Measurements from ENCODE around the gene CBLN2.

Gene CBLN2

GRCh38 chr18:72544092-72544886 is at the start of gene CBLN2:
Gene CBLN2, minus strand, starts transcription at chr18:72544342. Its CDS starts 2,182 bp downstream, at chr18:72542160.
- DNase-seq = peak; percentile 84

DNA sequence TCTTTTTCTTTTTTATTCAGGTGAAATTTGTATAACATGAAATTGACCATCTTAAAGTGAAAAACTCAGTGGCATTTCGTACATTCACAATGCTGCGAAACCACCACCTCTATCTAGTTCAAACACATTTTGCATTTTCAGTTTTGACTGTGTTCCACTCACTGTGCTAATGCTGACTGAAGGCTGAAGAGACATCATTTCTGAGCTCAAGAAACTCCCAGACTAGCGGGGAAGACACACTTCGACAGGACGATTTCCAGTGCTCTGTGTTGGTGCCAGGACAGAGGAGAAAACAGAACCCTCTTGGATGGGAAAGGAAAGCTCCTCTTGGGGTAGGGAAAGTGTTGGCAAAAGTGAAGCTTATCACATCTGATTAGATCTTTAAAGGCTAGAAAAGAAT is 44.2 kb upstream of the CBLN2 start:
- no peak for DNase-seq

DNA sequence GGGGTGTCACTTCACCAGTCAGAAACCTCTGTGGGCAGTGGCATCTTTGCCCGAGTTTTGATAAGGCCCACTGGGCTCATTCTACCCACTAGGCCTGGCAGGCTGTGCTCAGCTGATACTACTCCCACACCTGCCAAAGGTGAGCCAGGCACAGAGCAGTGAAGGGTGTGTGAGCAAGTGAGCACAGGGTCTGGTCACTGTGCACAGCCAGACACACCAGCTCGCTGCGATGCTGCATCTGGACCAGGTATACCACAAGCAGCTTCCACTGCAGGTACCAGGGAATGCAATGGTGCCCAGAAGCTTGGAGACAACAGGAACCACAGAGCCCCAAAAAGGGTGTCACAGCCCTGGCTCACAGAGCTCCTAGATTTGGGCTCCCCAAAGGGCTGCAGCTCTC is 40.6 kb upstream of the CBLN2 start:
- no peak for DNase-seq

- no peak for DNase-seq
Measured at GRCh38 chr18:72581976-72582375, 37.8 kb upstream of the CBLN2 start.

GRCh38 chr18:72572896-72573295 is 28.8 kb upstream of the CBLN2 start:
- DNase-seq = no peak

DNA sequence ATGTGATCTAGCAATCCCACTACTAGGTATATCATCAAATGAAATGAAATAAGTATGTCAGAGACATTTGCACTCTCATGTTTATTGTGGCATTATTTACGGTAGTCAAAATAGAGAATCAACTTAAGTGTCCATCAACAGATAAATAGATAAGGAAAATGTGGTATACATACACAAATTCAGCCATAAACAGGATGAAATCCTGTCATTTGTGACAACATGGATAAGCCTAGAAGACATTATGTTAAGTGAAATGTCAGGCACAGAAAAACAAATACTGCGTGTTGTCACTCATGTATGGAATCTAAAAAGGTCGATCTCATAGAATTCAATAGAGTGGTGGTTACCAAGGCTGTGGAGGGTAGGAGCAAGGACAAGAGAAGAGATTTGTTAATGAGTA is 22.1 kb upstream of the CBLN2 start:
- DNase-seq = no peak

DNA sequence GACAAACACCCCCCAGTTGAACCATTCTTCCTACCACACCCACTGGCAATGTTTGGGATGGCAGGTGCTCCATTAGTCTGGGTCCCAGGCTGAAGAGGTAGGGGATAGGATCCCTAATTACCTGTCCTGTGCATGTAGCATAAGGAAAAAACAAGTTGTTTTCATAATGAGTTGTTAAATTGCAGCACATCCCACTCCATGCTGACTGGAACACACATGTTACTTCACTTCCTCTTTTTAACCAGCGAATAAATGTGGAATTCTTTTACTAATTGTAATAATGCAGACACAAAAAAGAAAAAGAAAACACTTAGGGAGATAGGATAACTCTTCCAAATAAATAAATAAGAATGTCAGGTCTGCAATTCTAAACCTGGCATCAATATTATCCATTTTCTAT is 11.8 kb upstream of the CBLN2 start:
- DNase-seq = no peak

DNA sequence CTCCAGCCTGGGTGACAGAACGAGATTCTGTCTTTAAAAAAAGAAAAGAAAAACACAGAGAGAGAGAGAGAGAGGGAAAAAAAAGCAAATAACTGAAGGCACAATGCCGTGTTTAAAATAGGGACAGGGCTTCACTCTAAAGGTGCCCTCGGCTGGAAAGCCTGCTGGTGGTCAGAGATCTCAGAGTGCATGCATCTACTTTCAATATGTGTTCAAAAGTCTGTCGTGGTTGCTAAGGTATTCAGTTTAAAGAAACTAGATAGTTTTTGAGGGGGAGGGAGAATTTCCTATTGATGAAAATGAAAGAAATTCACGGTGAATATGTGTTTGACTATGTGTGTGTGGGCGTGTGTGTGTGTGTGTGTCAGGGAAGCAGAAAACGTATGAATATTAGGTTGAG is 11.0 kb upstream of the CBLN2 start:
- no peak for DNase-seq

DNA sequence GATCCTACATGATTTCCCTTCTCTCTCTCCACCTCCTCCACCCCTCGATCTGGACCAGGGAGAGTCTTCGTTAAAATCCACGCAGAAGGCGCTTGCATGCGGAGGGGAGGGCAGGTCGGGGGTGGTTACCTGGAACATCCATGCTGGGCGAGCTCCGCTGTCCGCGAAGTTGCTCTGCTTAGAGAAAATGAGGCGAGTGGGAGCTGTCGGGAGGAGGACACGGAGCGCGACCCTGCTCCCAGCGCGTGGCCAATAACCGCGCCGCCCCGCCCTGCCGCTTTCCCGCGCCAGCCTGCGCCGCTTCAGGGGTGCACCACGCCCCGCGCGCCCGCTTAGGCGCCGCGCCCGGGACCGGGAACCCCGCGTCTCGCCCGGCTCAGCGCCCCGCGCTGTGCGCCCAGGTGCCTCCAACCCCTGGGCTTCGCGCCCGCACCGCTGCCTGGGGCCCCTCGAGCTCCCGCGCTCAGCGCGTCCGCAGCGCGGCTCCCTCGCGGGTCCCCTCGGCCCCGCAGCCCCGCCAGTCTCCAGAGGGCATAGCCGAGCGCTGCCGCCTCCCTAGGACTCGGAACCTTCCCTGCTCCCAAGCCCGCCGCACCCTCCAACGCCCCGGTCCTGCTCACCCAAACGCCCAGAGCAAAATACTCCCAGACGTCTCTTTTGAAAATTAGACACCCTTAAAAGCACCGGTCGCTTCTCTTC is 636 bp downstream of the CBLN2 start:
- no peak for DNase-seq

- DNase-seq = no peak
Measured at GRCh38 chr18:72542984-72543356, 1.2 kb downstream of the CBLN2 start.

DNA sequence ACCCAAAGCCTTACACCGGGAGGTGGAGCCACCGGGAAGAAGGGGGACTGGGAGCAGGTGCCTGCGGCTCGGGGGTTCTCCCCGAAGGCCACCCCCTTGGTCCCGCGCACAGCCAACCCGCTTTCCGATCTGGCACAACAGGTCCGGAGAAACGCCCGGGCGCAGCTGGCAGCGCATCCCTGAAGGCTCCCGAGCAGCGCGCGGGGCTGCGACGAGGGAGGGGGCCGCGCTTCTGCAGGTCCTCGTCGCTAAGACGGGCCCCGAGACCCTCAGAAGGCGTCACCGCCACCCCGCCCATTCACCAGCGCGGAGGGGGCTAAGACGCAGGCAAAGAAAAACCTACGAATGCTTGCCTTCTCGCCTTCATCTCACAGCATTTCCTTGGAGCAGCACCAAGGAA is 1.8 kb downstream of the CBLN2 start:
- DNase-seq = no peak

- no peak for DNase-seq
Measured at GRCh38 chr18:72541871-72542332, 2.2 kb downstream of the CBLN2 start.

DNA sequence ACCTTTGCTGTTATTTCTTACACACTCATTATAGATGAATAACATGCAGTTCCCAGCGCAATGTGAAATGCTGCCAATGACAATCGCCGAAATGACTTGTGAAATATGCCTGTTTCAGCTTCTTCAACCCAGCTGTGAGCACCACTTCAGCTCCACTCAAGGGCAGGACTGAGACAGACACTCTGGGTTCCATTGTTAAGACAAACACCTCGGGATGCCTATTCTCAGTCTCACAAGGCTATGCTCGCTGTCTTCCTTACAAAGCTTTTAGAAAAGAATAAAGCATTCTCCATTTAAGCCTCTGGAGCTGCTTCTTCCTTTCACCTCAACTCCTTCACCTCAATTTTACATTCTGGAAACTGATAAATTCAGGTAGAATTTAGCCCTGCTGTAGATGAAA is 4.2 kb downstream of the CBLN2 start:
- DNase-seq = no peak

DNA sequence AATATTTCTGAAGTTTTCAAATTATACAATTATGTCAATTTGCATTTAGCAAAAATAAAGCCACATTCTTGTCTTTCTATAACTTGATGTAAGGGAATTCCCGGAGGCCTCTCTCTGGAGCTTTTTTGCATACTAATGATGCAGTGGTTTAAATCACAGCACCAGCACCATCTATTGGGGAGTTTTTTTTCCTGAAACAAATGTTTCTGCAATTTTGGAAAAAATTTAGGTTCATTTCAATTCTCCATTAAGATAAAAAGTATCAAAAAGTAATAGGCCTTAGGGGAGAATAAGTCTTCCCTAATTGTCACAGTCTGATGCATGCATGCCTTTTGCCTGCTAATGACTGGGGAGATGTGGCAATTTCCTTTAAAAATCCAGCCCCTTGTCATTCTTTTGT is 13.5 kb downstream of the CBLN2 start:
- DNase-seq = no peak

DNA sequence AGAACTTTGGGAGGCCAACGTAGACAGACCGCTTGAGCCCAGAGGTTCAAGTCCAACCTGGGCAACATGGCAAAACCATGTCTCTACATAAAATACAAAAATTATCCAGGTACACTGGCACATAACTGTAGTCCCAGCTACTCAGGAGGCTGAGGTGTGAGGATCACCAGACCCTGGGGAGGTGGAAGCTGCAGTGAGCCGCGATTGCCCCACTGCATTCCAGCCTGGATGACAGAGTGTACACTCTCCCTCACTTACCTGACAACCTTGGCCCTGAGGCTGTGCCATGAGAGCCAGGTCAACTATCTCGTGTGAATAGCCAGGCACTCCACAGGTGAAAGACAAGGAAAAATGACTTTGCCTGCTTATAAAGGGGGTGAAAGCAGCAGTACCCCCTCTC is 39.3 kb downstream of the CBLN2 start:
- no peak for DNase-seq

- DNase-seq = no peak
Measured at GRCh38 chr18:72502671-72503431, 41.3 kb downstream of the CBLN2 start.

GRCh38 chr18:72492497-72492896 is 51.6 kb downstream of the CBLN2 start:
- no peak for DNase-seq
